Natural killer cell (primary cell): ENCODE results near the gene TMEM181. TPM values are rescaled to one million over a fixed set of nuclear protein-coding genes. Genes with fewer than 3 reads are reported as not detected.
A peak's percentile ranks its signal among the peaks of the same experiment; 100 is the strongest.

Experiments
- ATAC-seq, 3 donors: fragments of 150-1000 bp in 2 of 3; fragments of 200-7000 bp in 1 of 3; cut with Tn5 transposase; 1 replicate in 1 of 3; 2 replicates in 2 of 3; pipeline ENCODE4 v1.10.0; 2021; ENCODE audit warnings: mild to moderate bottlenecking in 2 of 3, moderate library complexity in 2 of 3
- DNase-seq, 2 donors: peaks; one replicate each; pipeline versions ENCODE4 v3.0.0 to v3.0.0-alpha.2; 2013 to 2021; ENCODE audit warnings: mixed read lengths in 1 of 2
- H3K27ac ChIP-seq: one replicate; pipeline ENCODE4 v1.5.1; 2013; ENCODE audit warnings: mild to moderate bottlenecking, low read length
- H3K27me3 ChIP-seq: one replicate; pipeline ENCODE4 v1.6.1; 2013; ENCODE audit warnings: low read length; ENCODE audit not compliant: control insufficient read depth, insufficient read depth
- H3K36me3 ChIP-seq: one replicate; pipeline ENCODE4 v1.6.1; 2013; ENCODE audit warnings: low read length; ENCODE audit not compliant: control insufficient read depth, insufficient read depth
- H3K4me1 ChIP-seq: one replicate; pipeline ENCODE4 v1.6.1; 2013; ENCODE audit warnings: low read length; ENCODE audit not compliant: control insufficient read depth, insufficient read depth
- H3K4me3 ChIP-seq: one replicate; pipeline ENCODE4 v1.5.1; 2013; ENCODE audit warnings: low read length
- H3K9me3 ChIP-seq: one replicate; pipeline ENCODE4 v1.6.1; 2013; ENCODE audit warnings: low read length; ENCODE audit not compliant: control insufficient read depth, insufficient read depth
- H3K27ac Mint-ChIP-seq, 2 donors: one replicate each; pipeline ENCODE4 v1.8.0; 2022; ENCODE audit warnings: mild to moderate bottlenecking in 2 of 2, mixed read lengths in 2 of 2, moderate library complexity in 1 of 2
- H3K27me3 Mint-ChIP-seq, 2 donors: one replicate each; pipeline ENCODE4 v1.8.0; 2022; ENCODE audit warnings: low read depth in 2 of 2, mixed read lengths in 2 of 2
- H3K36me3 Mint-ChIP-seq: one replicate; pipeline ENCODE4 v1.8.0; 2022; ENCODE audit warnings: mixed read lengths
- H3K4me1 Mint-ChIP-seq, 2 donors: one replicate each; pipeline ENCODE4 v1.8.0; 2022; ENCODE audit warnings: mixed read lengths in 2 of 2
- H3K4me3 Mint-ChIP-seq: one replicate; pipeline ENCODE4 v1.8.0; 2022; ENCODE audit warnings: mild to moderate bottlenecking, moderate library complexity, mixed read lengths
- H3K9me3 Mint-ChIP-seq, 2 donors: one replicate each; pipeline ENCODE4 v1.8.0; 2022; ENCODE audit warnings: mixed read lengths in 2 of 2
- WGBS: methylation state at CpG from one replicate; pipeline ENCODE4 v1.1.7; 2013; ENCODE audit warnings: missing lambda C conversion rate; ENCODE audit not compliant: insufficient coverage; 5-methylcytosine and 5-hydroxymethylcytosine counted together
- intact Hi-C: fragments of 100-400 bp; cut with micrococcal nuclease; formaldehyde crosslinking; loops from one replicate; pipeline ENCODE4 v1.14.2; 2022
- total RNA-seq, 4 donors: library from RNA; stranded (reverse); fragments of 120-200 nt in 1 of 4; gene quantifications; one replicate each; pipeline versions ENCODE4 v1.2.3 to v1.2.4, GENCODE V29; 2013 to 2022
- TF ChIP-seq, protein P1 (sequence below): fragments of 200-600 bp; IDR thresholded peaks from one replicate; pipeline ENCODE4 v1.8.0; 2022; ENCODE audit warnings: antibody characterized with exemption

The TMEM181 gene
- 10 to 100 TPM; 44.8 to 60.9 (median 45.0) TPM for total RNA-seq
- 40.9 TPM for total RNA-seq (2013)

DNA sequence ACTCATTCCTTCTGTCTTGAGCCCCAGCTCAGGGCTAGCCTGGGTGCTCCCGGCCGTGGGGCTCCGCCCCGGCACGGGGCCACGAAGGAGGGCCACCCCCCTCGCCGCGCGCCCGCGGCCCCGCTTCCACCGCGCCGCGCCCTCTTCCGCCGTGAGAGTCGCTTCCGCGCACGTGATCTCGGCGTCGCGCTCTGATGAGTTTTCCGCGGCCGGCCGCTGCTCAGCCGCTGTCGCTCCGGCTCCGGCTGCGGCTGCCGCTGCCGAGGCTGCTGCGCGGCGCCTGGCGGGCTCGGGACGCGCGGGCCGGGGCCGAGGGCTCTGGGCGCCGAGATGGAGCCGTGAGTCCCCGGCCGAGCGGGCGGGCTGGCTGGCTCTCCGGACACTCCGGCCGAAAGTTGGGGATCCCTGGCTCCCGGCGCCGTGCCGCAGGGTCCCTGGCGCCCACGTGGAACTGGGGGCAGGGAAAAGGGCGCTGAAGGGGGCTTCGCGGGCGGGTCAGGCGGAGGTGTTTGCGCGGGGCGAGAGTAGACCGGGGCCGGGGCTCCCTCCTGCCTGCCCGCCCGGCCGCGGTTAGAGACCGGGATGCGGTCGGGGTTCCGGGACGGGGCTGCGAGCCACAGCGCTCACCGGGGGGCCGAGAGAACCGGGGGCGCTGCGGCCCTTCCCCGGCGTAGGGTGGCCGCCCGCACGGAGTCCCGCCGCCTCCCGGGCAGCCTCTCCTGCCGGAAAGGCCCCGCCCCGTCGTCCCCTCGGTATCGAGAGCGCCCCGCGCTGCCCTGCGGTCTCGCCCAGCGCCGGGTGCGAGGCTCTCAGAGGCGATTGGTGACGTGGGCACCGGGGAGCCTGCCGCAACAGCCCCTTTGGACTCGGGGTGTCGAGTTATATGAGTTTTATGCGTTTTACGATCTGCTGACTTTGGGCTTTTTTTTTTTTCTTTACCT is at the start of gene TMEM181:
Gene TMEM181, plus strand, starts transcription at position 197 of the 941 bp plus-strand sequence. Its CDS starts 134 bp downstream, at position 331.
- H3K27ac Mint-ChIP-seq = peak within 1 kb of the TSS; percentile 88 to 96
- WGBS = under 1% methylated on average over 120 of the region's 120 CpGs
- Histone ChIP-seq H3K4me3 (peak within 1 kb of the TSS; percentile 76), H3K9me3 (no peaks in the 10 kb centered on the region), H3K36me3 (no peaks in the 10 kb centered on the region), H3K4me1 (peaks cover 52% of the 10 kb centered on the region), H3K27me3 (no peaks in the 10 kb centered on the region), H3K27ac (peak within 1 kb of the TSS; percentile 92)
- no peaks in the 10 kb centered on the region for H3K27me3 Mint-ChIP-seq
- TF ChIP-seq, protein P1, sequence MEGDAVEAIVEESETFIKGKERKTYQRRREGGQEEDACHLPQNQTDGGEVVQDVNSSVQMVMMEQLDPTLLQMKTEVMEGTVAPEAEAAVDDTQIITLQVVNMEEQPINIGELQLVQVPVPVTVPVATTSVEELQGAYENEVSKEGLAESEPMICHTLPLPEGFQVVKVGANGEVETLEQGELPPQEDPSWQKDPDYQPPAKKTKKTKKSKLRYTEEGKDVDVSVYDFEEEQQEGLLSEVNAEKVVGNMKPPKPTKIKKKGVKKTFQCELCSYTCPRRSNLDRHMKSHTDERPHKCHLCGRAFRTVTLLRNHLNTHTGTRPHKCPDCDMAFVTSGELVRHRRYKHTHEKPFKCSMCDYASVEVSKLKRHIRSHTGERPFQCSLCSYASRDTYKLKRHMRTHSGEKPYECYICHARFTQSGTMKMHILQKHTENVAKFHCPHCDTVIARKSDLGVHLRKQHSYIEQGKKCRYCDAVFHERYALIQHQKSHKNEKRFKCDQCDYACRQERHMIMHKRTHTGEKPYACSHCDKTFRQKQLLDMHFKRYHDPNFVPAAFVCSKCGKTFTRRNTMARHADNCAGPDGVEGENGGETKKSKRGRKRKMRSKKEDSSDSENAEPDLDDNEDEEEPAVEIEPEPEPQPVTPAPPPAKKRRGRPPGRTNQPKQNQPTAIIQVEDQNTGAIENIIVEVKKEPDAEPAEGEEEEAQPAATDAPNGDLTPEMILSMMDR = no peak
- peak within 1 kb of the TSS; percentile 98 for H3K4me3 Mint-ChIP-seq
- H3K9me3 Mint-ChIP-seq = no peaks in the 10 kb centered on the region
- H3K4me1 Mint-ChIP-seq = peaks cover 42 to 45% of the 10 kb centered on the region in 2 donors
- intact Hi-C loops = loop anchor here (1.0 to 10.0 kb wide), 2 partner anchors 155 to 328 kb away; no protein-coding TSS in a partner anchor
- H3K36me3 Mint-ChIP-seq = no peaks in the 10 kb centered on the region
- peak; percentile 81 to 91 (median 87) for ATAC-seq
- peak; percentile 86 to 96 for DNase-seq

DNA sequence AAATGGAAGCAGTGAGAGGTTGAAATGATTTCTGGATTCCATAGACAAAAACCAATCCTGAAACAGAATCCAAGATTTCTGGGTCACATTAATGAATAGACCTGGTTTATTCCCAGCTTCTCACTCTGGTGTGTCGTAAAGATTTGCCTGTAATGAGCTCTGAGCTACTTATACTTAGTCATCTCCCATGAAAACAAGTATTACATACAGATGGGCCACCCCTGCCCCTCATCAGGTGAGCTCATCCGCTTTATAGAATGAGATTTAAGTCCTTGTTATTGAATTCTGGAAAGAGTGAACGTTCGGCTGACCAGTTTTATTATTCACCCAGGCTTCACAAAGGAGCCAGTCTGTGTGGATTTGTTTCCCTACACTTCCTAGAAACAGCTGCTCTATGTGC is 47.1 kb upstream of the TMEM181 start:
- Mint-ChIP-seq H3K9me3 (no peaks in the 10 kb centered on the region), H3K4me1 (peaks cover 33 to 34% of the 10 kb centered on the region in 2 donors), H3K36me3 (no peaks in the 10 kb centered on the region), H3K4me3 (no peak overlapping the region), H3K27me3 (peaks cover 9 to 22% of the 10 kb centered on the region in 2 donors), H3K27ac (no peak overlapping the region)
- WGBS = 92% methylated on average over 4 of the region's 4 CpGs
- H3K9me3 ChIP-seq = no peaks in the 10 kb centered on the region
- H3K4me1 ChIP-seq = peaks cover 32% of the 10 kb centered on the region
- ATAC-seq (no peak), DNase-seq (no peak)
- TF ChIP-seq, protein P1 = no peak
- H3K27ac ChIP-seq = no peak overlapping the region
- intact Hi-C loops = no loop called here
- no peaks in the 10 kb centered on the region for H3K36me3 ChIP-seq
- H3K4me3 ChIP-seq = no peak overlapping the region
- H3K27me3 ChIP-seq = peaks cover 2% of the 10 kb centered on the region

GRCh38 chr6:158514176-158514575 is 45.7 kb upstream of the TMEM181 start:
- Mint-ChIP-seq H3K36me3 (no peaks in the 10 kb centered on the region), H3K27me3 (peaks cover 15 to 23% of the 10 kb centered on the region in 2 donors), H3K9me3 (no peaks in the 10 kb centered on the region), H3K27ac (peak overlapping the region in 1 of 2 donors; percentile 36), H3K4me1 (peaks cover 43 to 44% of the 10 kb centered on the region in 2 donors), H3K4me3 (no peak overlapping the region)
- Histone ChIP-seq H3K27ac (no peak overlapping the region), H3K9me3 (no peaks in the 10 kb centered on the region), H3K27me3 (peaks cover 2% of the 10 kb centered on the region), H3K4me3 (no peak overlapping the region), H3K36me3 (no peaks in the 10 kb centered on the region), H3K4me1 (peaks cover 40% of the 10 kb centered on the region)
- WGBS = 13% methylated on average over 4 of the region's 4 CpGs
- TF ChIP-seq, protein P1 = no peak
- DNase-seq (peak in 1 of 2 donors; percentile 26), ATAC-seq (no peak)
- intact Hi-C loops = no loop called here
